HCT116 (cell line): ENCODE results near the gene ASNSD1. TPM values are rescaled to one million over a fixed set of nuclear protein-coding genes. Genes with fewer than 3 reads are reported as not detected.

Experiments used
- ATAC-seq: fragments of 200-7000 bp; cut with Tn5 transposase; 2 replicates; pipeline ENCODE4 v1.9.1; 2020; ENCODE audit warnings: mild to moderate bottlenecking, moderate library complexity
- BruUV-seq: library from RNA; stranded (reverse); fragments of 400-500 nt; replicated peaks from 2 replicates; lab custom pipeline; 2021; lab: Mats Ljungman, UMichigan
- CTCF ChIA-PET: fragments of 300-600 bp; sonication (Branson Sonifier 250); formaldehyde crosslinking; loops from one replicate; lab custom pipeline; 2021; ENCODE audit warnings: antibody characterized with exemption; lab: Charles Lee
- POLR2A ChIA-PET: fragments of 300-600, 350-600 bp; sonication (Branson Sonifier 250); formaldehyde crosslinking; loops from one replicate; lab custom pipeline; 2021; ENCODE audit warnings: antibody characterized with exemption; lab: Charles Lee
- RAD21 ChIA-PET, 2 experiments: fragments of 300-600 bp; sonication (Branson Sonifier 250); formaldehyde crosslinking; loops; one replicate each; lab custom pipeline; 2023; ENCODE audit warnings: low total read pairs in 2 of 2; ENCODE audit not compliant: uncharacterized antibody in 2 of 2, unreplicated experiment in 2 of 2, low non-redundant PET in 1 of 2; lab: Charles Lee
- DNase-seq: peaks from one replicate; pipeline ENCODE4 v3.0.0-alpha.2; 2010; ENCODE audit warnings: low read depth, low spot score
- H2AFZ ChIP-seq: fragments of 200-600 bp; shearing (Covaris generic), sonication (generic); 2 replicates; pipeline ENCODE4 v1.6.1; 2017; ENCODE audit warnings: low read depth, mixed run types, mixed read lengths, antibody characterized with exemption, low read length; ENCODE audit not compliant: poor library complexity, severe bottlenecking
- H3K27ac ChIP-seq: 2 replicates; pipeline ENCODE4 v1.5.1; 2012; ENCODE audit warnings: low read depth, low read length
- H3K27me3 ChIP-seq: fragments of 200-600 bp; sonication (generic); 2 replicates; pipeline ENCODE4 v1.6.1; 2016; ENCODE audit warnings: mixed run types, low read length, mixed read lengths; ENCODE audit not compliant: insufficient read depth
- H3K36me3 ChIP-seq, 2 experiments: fragments of 200-500 bp in 1 of 2; fragments of 200-600 bp in 1 of 2; sonication (Bioruptor generic) in 1 of 2; sonication (generic) in 1 of 2; 2 replicates each; pipeline versions ENCODE4 v1.5.1 to v1.6.1; 2014 to 2016; ENCODE audit warnings: low read length in 2 of 2, inconsistent platforms in 1 of 2, mixed read lengths in 1 of 2, mixed run types in 1 of 2; ENCODE audit not compliant: insufficient read depth in 2 of 2, control insufficient read depth in 1 of 2
- H3K4me1 ChIP-seq, 2 experiments: fragments of 200-600 bp in 1 of 2; sonication (generic) in 1 of 2; 2 replicates each; pipeline versions ENCODE4 v1.5.1 to v1.6.1; 2012 to 2017; ENCODE audit warnings: low read length in 2 of 2, inconsistent platforms in 1 of 2, mild to moderate bottlenecking in 1 of 2, mixed read lengths in 1 of 2, mixed run types in 1 of 2, moderate library complexity in 1 of 2; ENCODE audit not compliant: insufficient read depth in 2 of 2, control insufficient read depth in 1 of 2
- H3K4me2 ChIP-seq: fragments of 200-600 bp; sonication (generic); 2 replicates; pipeline ENCODE4 v1.6.1; 2017; ENCODE audit warnings: mixed run types, low read length, mixed read lengths
- H3K4me3 ChIP-seq, 2 experiments: fragments of 200-600 bp in 1 of 2; sonication (generic) in 1 of 2; replicated peaks in 1 of 2; 2 replicates each; pipeline ENCODE4 v1.5.1; 2011 to 2016; ENCODE audit warnings: low read length in 2 of 2, control low read depth in 1 of 2, low read depth in 1 of 2, mild to moderate bottlenecking in 1 of 2, mixed read lengths in 1 of 2, mixed run types in 1 of 2
- H3K79me2 ChIP-seq: fragments of 200-600 bp; sonication (generic); 2 replicates; pipeline ENCODE4 v1.6.1; 2017; ENCODE audit warnings: mild to moderate bottlenecking, mixed run types, low read length, moderate library complexity, mixed read lengths; ENCODE audit not compliant: insufficient read depth
- H3K9ac ChIP-seq: fragments of 200-600 bp; sonication (generic); 2 replicates; pipeline ENCODE4 v1.6.1; 2016; ENCODE audit warnings: low read length, mixed read lengths
- H3K9me2 ChIP-seq: fragments of 200-600 bp; sonication (generic), shearing (Covaris generic); 2 replicates; pipeline ENCODE4 v1.6.1; 2017; ENCODE audit warnings: mixed run types, mild to moderate bottlenecking, moderate library complexity; ENCODE audit not compliant: insufficient read depth
- H3K9me3 ChIP-seq, 2 experiments: fragments of 200-500 bp in 1 of 2; fragments of 200-600 bp in 1 of 2; sonication (Bioruptor generic) in 1 of 2; sonication (generic) in 1 of 2; 2 replicates each; pipeline ENCODE4 v1.6.1; 2014 to 2017; ENCODE audit warnings: low read length in 2 of 2, mixed read lengths in 2 of 2, inconsistent platforms in 1 of 2, low read depth in 1 of 2, mild to moderate bottlenecking in 1 of 2, mixed run types in 1 of 2, moderate library complexity in 1 of 2; ENCODE audit not compliant: control insufficient read depth in 1 of 2, insufficient read depth in 1 of 2
- H4K20me1 ChIP-seq: fragments of 200-600 bp; sonication (generic), shearing (Covaris generic); 2 replicates; pipeline ENCODE4 v1.6.1; 2017; ENCODE audit warnings: mixed run types, mild to moderate bottlenecking, moderate library complexity; ENCODE audit not compliant: insufficient read depth
- ATF3 ChIP-seq: IDR thresholded peaks from 2 replicates; pipeline ENCODE4 v1.6.1; 2012
- CBX3 ChIP-seq: IDR thresholded peaks from 2 replicates; pipeline ENCODE4 v1.6.1; 2012; ENCODE audit warnings: low read depth
- CTCF ChIP-seq, 3 experiments: fragments of 200-600 bp in 1 of 3; sonication (generic) in 1 of 3; IDR thresholded peaks in 2 of 3; conservative IDR thresholded peaks in 1 of 3; 2 replicates each; pipeline ENCODE4 v1.5.1; 2012 to 2017; ENCODE audit warnings: low read depth in 2 of 3, low read length in 2 of 3, antibody characterized with exemption in 1 of 3, borderline replicate concordance in 1 of 3, control low read depth in 1 of 3, mild to moderate bottlenecking in 1 of 3, mixed read lengths in 1 of 3, mixed run types in 1 of 3, moderate library complexity in 1 of 3; ENCODE audit not compliant: insufficient read depth in 1 of 3
- EGR1 ChIP-seq: IDR thresholded peaks from 2 replicates; pipeline ENCODE4 v1.6.1; 2012; ENCODE audit warnings: low read depth
- EZH2 ChIP-seq: fragments of 200-600 bp; sonication (generic); IDR thresholded peaks from 2 replicates; pipeline ENCODE4 v1.6.1; 2017; ENCODE audit warnings: antibody characterized with exemption, mixed run types
- FOSL1 ChIP-seq: IDR thresholded peaks from 2 replicates; pipeline ENCODE4 v1.6.1; 2012; ENCODE audit warnings: low read depth
- JUND ChIP-seq: IDR thresholded peaks from 2 replicates; pipeline ENCODE4 v1.6.1; 2012
- MAX ChIP-seq: IDR thresholded peaks from 2 replicates; pipeline ENCODE4 v1.6.1; 2012
- POLR2A ChIP-seq: IDR thresholded peaks from 2 replicates; pipeline ENCODE4 v1.7.0; 2011; ENCODE audit warnings: borderline replicate concordance; ENCODE audit not compliant: insufficient read depth, insufficient read length; ENCODE audit errors: extremely low read depth
- RAD21 ChIP-seq: IDR thresholded peaks from 2 replicates; pipeline ENCODE4 v1.6.1; 2012; ENCODE audit warnings: low read depth, mild to moderate bottlenecking
- SIN3A ChIP-seq: IDR thresholded peaks from 2 replicates; pipeline ENCODE4 v1.6.1; 2012; ENCODE audit warnings: low read depth
- SP1 ChIP-seq: IDR thresholded peaks from 2 replicates; pipeline ENCODE4 v1.6.1; 2012; ENCODE audit warnings: low read depth
- SRF ChIP-seq: IDR thresholded peaks from 2 replicates; pipeline ENCODE4 v1.6.1; 2012; ENCODE audit warnings: low read depth
- TCF7L2 ChIP-seq: IDR thresholded peaks from 2 replicates; pipeline ENCODE4 v1.7.0; 2011; ENCODE audit warnings: borderline replicate concordance, inconsistent platforms; ENCODE audit not compliant: insufficient read depth, insufficient read length; ENCODE audit errors: extremely low read depth
- YY1 ChIP-seq: IDR thresholded peaks from 2 replicates; pipeline ENCODE4 v1.6.1; 2011; ENCODE audit warnings: low read length, low read depth, moderate library complexity, mild to moderate bottlenecking; ENCODE audit not compliant: insufficient replicate concordance; ENCODE audit errors: extremely low read depth
- ZBTB33 ChIP-seq: IDR thresholded peaks from 2 replicates; pipeline ENCODE4 v1.6.1; 2011; ENCODE audit warnings: mild to moderate bottlenecking, low read length, moderate library complexity; ENCODE audit not compliant: insufficient replicate concordance; ENCODE audit errors: extremely low read depth
- ZFX ChIP-seq: fragments of 450-650 bp; IDR thresholded peaks from 2 replicates; pipeline ENCODE4 v1.6.1; 2017
- ZNF274 ChIP-seq: fragments of 200-500 bp; sonication (Bioruptor generic); IDR thresholded peaks from 2 replicates; pipeline ENCODE4 v1.6.1; 2014; ENCODE audit warnings: mild to moderate bottlenecking, low read depth, low read length, inconsistent platforms
- intact Hi-C: fragments of 100-400 bp; cut with micrococcal nuclease; formaldehyde crosslinking; loops from 2 replicates; pipeline ENCODE4 v1.10.0; 2022
- total RNA-seq: library from RNA; stranded (reverse); gene quantifications from one replicate; pipeline ENCODE4 v1.2.1, GENCODE V29; 2021; ENCODE audit not compliant: unreplicated experiment

Gene ASNSD1
- total RNA-seq, 1 experiment from 2014 or later = 33.6 TPM

GRCh38 chr2:189681903-189682302, 20.6 kb downstream of the ASNSD1 start:
- no peaks in the 10 kb centered on the region for H3K79me2 ChIP-seq
- RAD21 ChIA-PET = no interaction called here
- H4K20me1 ChIP-seq = no peaks in the 10 kb centered on the region
- no TSS peak for BruUV-seq
- H3K4me1 ChIP-seq = peaks cover 0 to 16% of the 10 kb centered on the region in 2 experiments; a peak in 3 of 4 replicates
- H3K9me3 ChIP-seq = no peaks in the 10 kb centered on the region
- DNase-seq (no peak), ATAC-seq (no peak)
- no peak overlapping the region for H3K9ac ChIP-seq
- intact Hi-C loops = no loop called here
- H3K36me3 ChIP-seq = no peaks in the 10 kb centered on the region
- POLR2A ChIA-PET = no interaction called here
- no peak overlapping the region for H3K4me3 ChIP-seq
- no peaks in the 10 kb centered on the region for H3K27me3 ChIP-seq
- H3K9me2 ChIP-seq = no peaks in the 10 kb centered on the region
- CTCF ChIA-PET = no interaction called here
- TF ChIP-seq SRF (no peak), ZBTB33 (no peak), CTCF (IDR thresholded peaks at IDR 0.05 in 2 of 3, conservative IDR thresholded peaks at IDR 0.05 in 1 of 3; ENCODE audit: borderline replicate concordance in 1 of 3, insufficient read depth in 1 of 3, low read depth in 2 of 3, low read length in 2 of 3) (no peak), EGR1 (no peak), TCF7L2 (no peak), POLR2A (no peak), SP1 (no peak), SIN3A (no peak), MAX (no peak), FOSL1 (no peak), CBX3 (no peak), YY1 (no peak), RAD21 (no peak), EZH2 (no peak), ZNF274 (no peak), JUND (no peak), ATF3 (no peak), ZFX (no peak)
- TF ChIP-seq, all 23 proteins: peak for 0
- H3K27ac ChIP-seq = no peak overlapping the region
- no peak overlapping the region for H2AFZ ChIP-seq
- H3K4me2 ChIP-seq = no peak overlapping the region
